Right lobe of liver (tissue), 4 donors: ENCODE measurements around the gene GPBP1.

Experiments used
- CTCF ChIP-seq, 4 donors: fragments of 200-600 bp in 3 of 4; fragments of 450-650 bp in 1 of 4; IDR thresholded peaks; one replicate each; pipeline versions ENCODE4 v1.5.1 to v1.8.0; 2016 to 2022; ENCODE audit warnings: antibody characterized with exemption in 4 of 4, mild to moderate bottlenecking in 2 of 4
- POLR2A ChIP-seq: fragments of 450-650 bp; IDR thresholded peaks from one replicate; pipeline ENCODE4 v1.6.1; 2017; ENCODE audit warnings: antibody characterized with exemption, mild to moderate bottlenecking
- donor health status: DM: no; HTN: no; CAD: no.
- donor health status: DM: no; HTN: no; CAD: no.
- donor health status: DM: no; HTN: yes; CAD: no.

GRCh38 chr5:57191986-57192385 is 18.1 kb downstream of the GPBP1 start:
- no peak for TF ChIP-seq POLR2A
- no peak for TF ChIP-seq CTCF (IDR thresholded peaks at IDR 0.05)
